ENCODE measurements around the gene ASCC1.

DNA sequence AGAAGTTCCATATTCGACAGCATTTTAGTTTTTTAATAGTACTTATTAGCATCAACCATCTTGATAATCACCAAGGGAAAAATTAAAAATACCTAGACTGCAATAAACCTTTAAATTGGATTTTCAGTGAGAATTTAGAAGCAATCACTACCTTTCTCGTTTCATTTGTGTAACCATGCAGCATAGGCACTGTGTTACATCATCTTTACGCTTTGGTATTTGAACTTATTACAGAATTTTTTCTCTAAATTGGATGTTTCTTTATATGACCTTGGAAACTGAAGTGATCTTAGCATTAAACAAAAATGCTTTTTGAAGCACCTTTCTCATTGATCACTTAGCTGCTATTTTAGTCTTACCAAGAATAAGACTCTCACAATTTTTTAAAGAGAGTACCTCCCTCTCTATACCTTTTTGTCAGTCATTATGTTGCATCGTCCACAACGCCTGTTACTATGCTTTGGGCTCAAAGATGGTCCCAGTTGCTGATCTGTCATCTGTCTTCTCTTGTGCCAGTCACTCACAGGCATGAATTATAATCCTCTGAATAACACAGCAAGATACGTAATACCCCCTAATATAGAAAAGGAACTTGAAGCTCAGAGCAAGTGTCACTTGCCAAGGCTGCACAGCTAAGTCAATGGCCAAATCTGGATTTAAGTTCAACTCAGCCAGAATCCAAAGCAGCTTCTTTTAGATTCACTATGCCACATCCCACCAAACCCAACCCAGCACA, 19.6 kb upstream of the ASCC1 start:
- no peak for TF ChIP-seq POLR2A (IDR thresholded peaks at IDR 0.05)
- TF ChIP-seq, protein P1, sequence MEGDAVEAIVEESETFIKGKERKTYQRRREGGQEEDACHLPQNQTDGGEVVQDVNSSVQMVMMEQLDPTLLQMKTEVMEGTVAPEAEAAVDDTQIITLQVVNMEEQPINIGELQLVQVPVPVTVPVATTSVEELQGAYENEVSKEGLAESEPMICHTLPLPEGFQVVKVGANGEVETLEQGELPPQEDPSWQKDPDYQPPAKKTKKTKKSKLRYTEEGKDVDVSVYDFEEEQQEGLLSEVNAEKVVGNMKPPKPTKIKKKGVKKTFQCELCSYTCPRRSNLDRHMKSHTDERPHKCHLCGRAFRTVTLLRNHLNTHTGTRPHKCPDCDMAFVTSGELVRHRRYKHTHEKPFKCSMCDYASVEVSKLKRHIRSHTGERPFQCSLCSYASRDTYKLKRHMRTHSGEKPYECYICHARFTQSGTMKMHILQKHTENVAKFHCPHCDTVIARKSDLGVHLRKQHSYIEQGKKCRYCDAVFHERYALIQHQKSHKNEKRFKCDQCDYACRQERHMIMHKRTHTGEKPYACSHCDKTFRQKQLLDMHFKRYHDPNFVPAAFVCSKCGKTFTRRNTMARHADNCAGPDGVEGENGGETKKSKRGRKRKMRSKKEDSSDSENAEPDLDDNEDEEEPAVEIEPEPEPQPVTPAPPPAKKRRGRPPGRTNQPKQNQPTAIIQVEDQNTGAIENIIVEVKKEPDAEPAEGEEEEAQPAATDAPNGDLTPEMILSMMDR (IDR thresholded peaks at IDR 0.05), result no peak
